BJ (cell line): ENCODE data around the gene GULP1. TPM values are rescaled to one million over a fixed set of nuclear protein-coding genes. Genes with fewer than 3 reads are reported as not detected.

Source experiments
- CTCF ChIA-PET: fragments of 350-600 bp; formaldehyde crosslinking; extraction: SDS; loops from one replicate; lab custom pipeline; 2021; ENCODE audit warnings: antibody characterized with exemption, inconsistent platforms; lab: Yijun Ruan, JAX
- POLR2A ChIA-PET: fragments of 300-600 bp; sonication (Branson Sonifier 250); formaldehyde crosslinking; extraction: SDS; loops from one replicate; lab custom pipeline; 2021; ENCODE audit warnings: antibody characterized with exemption; lab: Charles Lee
- DNase-seq: peaks from one replicate; pipeline ENCODE4 v3.0.0-alpha.2; 2011; ENCODE audit warnings: low read depth
- H3K27me3 ChIP-seq: 2 replicates; pipeline ENCODE4 v1.6.0; 2011; ENCODE audit warnings: low read length; ENCODE audit not compliant: control insufficient read depth, insufficient read depth
- H3K36me3 ChIP-seq: 2 replicates; pipeline ENCODE4 v1.5.1; 2011; ENCODE audit warnings: low read length; ENCODE audit not compliant: control insufficient read depth, insufficient read depth
- H3K4me3 ChIP-seq: 2 replicates; pipeline ENCODE4 v1.5.1; 2011; ENCODE audit warnings: low read depth, mild to moderate bottlenecking, control low read depth, low read length
- polyA plus RNA-seq: library from polyadenylated mRNA; depleted of rRNA; stranded (reverse); fragments of >200 nt; gene quantifications from 2 replicates; pipeline ENCODE4 v1.2.3, GENCODE V29; 2011
- TF ChIP-seq, protein P1 (sequence below): IDR thresholded peaks from 2 replicates; pipeline ENCODE4 v1.5.1; 2011; ENCODE audit warnings: low read depth, mild to moderate bottlenecking, control low read depth, inconsistent platforms, low read length, moderate library complexity; ENCODE audit not compliant: insufficient read depth

Gene GULP1
- polyA plus RNA-seq, 1 experiment, result 31.0 TPM

- no peaks in the 10 kb centered on the region for H3K27me3 ChIP-seq
- ChIA-PET CTCF (interaction anchor here (1.2 kb wide), 1 partner anchor 20 kb away, joined by 6 read pairs; no protein-coding TSS in a partner anchor), POLR2A (no interaction called here)
- H3K4me3 ChIP-seq, result no peak overlapping the region
- H3K36me3 ChIP-seq, result no peaks in the 10 kb centered on the region
- DNase-seq, result no peak
- TF ChIP-seq, protein P1, sequence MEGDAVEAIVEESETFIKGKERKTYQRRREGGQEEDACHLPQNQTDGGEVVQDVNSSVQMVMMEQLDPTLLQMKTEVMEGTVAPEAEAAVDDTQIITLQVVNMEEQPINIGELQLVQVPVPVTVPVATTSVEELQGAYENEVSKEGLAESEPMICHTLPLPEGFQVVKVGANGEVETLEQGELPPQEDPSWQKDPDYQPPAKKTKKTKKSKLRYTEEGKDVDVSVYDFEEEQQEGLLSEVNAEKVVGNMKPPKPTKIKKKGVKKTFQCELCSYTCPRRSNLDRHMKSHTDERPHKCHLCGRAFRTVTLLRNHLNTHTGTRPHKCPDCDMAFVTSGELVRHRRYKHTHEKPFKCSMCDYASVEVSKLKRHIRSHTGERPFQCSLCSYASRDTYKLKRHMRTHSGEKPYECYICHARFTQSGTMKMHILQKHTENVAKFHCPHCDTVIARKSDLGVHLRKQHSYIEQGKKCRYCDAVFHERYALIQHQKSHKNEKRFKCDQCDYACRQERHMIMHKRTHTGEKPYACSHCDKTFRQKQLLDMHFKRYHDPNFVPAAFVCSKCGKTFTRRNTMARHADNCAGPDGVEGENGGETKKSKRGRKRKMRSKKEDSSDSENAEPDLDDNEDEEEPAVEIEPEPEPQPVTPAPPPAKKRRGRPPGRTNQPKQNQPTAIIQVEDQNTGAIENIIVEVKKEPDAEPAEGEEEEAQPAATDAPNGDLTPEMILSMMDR, result no peak
Observed at GRCh38 chr2:188349019-188349418, 57.3 kb downstream of the GULP1 start.

GRCh38 chr2:188353282-188353681, 61.6 kb downstream of the GULP1 start:
- CTCF ChIA-PET, result interaction anchor here (1.0 to 1.7 kb wide), 3 partner anchors 9 to 61 kb away, joined by 3 to 6 read pairs (median 4); partner anchors contain the start of gene GULP1
- POLR2A ChIA-PET, result no interaction called here

GRCh38 chr2:188360485-188361263, 69.0 kb downstream of the GULP1 start:
- ChIA-PET CTCF (no interaction called here), POLR2A (no interaction called here)
- Histone ChIP-seq H3K36me3 (no peaks in the 10 kb centered on the region), H3K27me3 (no peaks in the 10 kb centered on the region), H3K4me3 (no peak overlapping the region)
- DNase-seq, result no peak
- TF ChIP-seq, protein P1, result no peak

More at GRCh38 chr2:188353282-188353681, 61.6 kb downstream of the GULP1 start:
- TF ChIP-seq, protein P1, result no peak
- Histone ChIP-seq H3K4me3 (no peak overlapping the region), H3K36me3 (no peaks in the 10 kb centered on the region), H3K27me3 (no peaks in the 10 kb centered on the region)
- DNase-seq, result no peak

DNA sequence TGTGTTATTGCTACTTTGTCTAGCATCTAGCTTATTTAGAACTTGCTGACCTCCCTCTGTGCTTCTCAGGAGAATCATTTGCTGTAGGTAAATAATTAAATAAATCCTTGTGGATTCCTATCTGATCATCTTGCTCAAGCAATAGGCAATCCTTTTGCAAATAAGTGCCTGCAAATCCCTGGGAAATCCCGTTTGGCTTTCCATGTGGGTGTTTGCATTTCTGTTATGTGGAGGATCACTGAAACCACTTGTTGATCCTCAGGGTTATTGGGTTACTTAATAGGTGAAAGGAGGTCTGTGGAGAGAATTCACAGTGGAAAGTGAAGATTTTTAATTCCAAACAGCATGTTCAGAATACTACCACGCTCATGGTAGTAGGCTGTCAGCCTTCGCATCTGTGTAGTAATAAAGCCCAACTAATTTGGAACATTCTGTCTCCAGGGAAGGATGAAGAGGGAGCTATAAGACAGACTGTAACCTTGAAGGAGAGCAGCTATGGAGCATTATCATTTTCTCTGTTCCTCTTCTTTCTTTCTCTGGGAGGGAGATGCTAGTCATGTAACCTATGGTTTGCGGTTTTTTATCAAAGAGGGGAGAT, 72.5 kb downstream of the GULP1 start:
- DNase-seq, result no peak
- ChIA-PET POLR2A (no interaction called here), CTCF (interaction anchor here (4.2 kb wide), 1 partner anchor 71 kb away, joined by 16 read pairs; the partner anchor contains the start of gene GULP1)
- Histone ChIP-seq H3K27me3 (no peaks in the 10 kb centered on the region), H3K4me3 (no peak overlapping the region), H3K36me3 (no peaks in the 10 kb centered on the region)
- TF ChIP-seq, protein P1, result no peak

GRCh38 chr2:188365058-188365641, 73.5 kb downstream of the GULP1 start:
- POLR2A ChIA-PET, result no interaction called here

More at GRCh38 chr2:188365058-188365641, 73.5 kb downstream of the GULP1 start:
- no peak overlapping the region for H3K4me3 ChIP-seq
- CTCF ChIA-PET, result interaction anchor here (4.2 kb wide), 1 partner anchor 72 kb away, joined by 16 read pairs; the partner anchor contains the start of gene GULP1
- H3K36me3 ChIP-seq, result no peaks in the 10 kb centered on the region
- TF ChIP-seq, protein P1, result no peak
- no peak for DNase-seq
- no peaks in the 10 kb centered on the region for H3K27me3 ChIP-seq
